HS-27A (cell line): ENCODE measurements around the gene TMEM108.
"Not testable (repeated sequence)": the region's sequence is repeated elsewhere in the genome, so short reads cannot be mapped to it uniquely, and the experiment has no call there.

Source experiments
- DNase-seq: peaks from one replicate; pipeline ENCODE4 v3.0.0-alpha.2; 2012; ENCODE audit warnings: low read depth, missing footprints

TMEM108 gene

DNA sequence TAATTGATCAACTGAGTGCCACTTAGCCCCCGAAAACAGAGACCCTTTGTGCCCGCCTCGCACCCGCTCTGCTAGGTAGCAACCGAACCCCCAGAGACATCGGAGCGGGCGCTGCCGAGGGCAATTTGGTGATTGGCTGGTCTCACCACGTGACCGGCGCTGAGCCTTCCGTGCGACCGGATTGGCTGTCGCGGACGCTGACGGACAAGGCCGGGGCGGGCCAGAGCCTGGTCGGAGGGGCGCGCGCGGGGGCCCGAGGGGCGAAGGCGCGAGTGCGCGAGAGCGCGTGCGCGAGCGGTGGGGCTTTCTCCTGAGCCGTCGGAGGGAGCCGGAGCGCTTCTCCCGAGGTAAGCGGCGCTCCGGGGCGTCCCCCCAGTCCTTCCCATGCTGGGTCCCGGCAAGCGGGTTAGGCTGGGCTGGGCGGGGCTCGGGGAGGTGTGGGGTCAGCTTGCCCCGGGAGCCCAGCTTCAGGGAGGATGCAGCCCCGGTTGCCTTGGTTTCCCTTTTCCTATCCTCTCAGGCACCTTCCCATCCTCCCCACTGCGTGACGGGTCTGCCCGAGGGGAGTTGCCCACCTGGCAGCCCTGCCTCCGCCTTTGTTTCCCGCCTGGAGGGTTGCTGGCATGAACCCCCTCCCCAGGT lies at the start of gene TMEM108:
TMEM108 (plus strand) TSS at position 303 of the 642 bp plus-strand sequence.
- DNase-seq = no peak

DNA sequence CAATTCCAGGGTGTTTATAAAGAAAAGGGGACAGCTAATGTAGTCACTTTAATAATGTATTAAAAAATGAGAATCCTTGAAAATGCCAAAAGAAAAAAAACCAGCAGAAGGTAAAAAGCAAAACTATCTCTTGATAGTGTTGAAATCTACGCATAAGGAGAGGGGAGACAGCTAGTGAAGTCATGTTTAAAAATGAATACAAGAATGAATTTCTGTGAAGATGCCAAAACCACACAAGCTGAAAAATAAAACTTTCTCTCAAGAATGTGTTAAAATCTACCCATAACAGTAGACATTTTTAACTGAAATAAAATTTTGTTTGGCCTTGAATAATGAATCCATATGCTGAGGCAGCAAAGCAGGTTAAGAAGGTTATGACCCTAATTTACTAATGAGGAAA lies 42.2 kb upstream of the TMEM108 start:
- no peak for DNase-seq

DNA sequence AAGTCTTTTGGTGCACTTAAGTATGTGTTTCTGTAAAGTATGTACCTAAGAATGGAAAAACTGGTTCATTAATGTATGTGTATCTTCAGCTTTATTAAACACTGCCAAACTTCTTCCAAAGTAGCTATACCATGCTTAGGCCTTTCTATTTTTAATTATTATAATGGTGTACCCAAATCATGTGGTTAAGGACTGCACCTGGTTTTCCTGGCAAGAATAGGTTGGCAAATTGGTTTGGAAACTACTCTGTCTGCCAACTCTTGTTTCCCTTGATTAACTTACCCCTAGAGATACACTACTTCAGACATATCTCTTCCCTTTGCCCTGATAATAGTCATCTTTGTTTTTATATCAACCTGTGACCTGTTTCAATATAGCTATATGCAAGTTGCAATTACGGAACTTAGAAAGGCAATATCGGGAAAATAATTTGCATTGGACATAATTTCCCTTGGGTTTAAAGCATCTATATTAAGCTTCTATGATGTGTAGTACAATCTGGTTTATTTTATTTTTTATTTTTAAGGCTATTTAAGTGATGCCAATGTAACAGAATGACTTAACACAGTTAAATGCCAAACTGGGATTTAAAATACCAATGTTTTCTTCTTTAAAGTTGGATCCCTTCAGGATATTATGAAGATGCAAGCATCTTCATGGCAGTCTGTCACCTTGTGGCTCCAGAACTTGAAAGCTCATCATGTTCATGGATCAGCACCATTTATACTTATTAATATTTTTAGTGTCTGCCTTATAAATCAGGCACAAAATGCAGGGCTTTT lies 40.6 kb upstream of the TMEM108 start:
- no peak for DNase-seq

DNA sequence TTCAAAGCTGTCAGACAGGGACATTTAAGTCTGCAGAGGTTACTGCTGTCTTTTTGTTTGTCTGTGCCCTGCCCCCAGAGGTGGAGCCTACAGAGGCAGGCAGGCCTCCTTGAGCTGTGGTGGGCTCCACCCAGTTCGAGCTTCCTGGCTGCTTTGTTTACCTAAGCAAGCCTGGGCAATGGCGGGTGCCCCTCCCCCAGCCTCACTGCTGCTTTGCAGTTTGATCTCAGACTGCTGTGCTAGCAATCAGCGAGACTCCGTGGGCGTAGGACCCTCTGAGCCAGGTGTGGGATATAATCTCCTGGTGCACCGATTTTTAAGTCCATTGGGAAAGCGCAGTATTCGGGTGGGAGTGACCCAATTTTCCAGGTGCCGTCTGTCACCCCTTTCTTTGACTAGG lies 33.2 kb upstream of the TMEM108 start:
- not testable (repeated sequence) for DNase-seq

DNA sequence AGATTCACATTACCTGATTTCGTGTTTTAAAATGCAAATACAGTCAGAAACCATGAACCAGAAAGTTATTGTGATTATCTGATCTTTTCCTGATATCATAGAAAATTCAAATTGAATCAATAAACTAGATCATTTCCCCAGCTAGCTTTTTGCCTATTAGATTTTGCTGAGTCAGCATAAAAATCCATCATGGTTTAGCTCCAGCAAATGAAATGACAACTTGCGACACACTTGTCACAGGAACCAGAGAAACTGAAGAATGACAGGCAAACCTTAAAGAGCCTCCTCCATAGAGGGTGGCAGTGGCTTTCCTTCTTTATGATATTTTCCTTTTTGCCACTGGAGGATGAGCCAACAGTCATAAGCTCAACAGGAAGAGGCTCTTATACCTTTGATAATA lies 30.6 kb upstream of the TMEM108 start:
- DNase-seq = no peak

DNA sequence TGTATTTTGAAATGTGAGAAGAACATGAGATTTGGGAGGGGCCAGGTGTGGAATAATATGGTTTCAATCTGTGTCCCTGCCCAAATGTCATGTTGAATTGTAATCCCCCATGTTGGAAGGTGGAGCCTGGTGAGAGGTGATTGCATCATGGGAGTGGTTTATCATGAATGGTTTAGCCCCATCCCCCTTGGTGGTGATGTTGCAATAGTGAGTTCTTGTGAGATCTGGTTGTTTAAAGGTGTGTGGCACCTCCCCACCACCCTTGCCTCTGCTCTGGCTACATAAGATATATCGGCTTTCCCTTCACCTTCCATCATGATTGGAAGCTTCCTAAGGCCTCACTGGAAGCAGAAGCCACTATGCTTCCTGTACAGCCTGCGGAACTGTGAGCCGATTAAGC lies 23.9 kb upstream of the TMEM108 start:
- DNase-seq = no peak

DNA sequence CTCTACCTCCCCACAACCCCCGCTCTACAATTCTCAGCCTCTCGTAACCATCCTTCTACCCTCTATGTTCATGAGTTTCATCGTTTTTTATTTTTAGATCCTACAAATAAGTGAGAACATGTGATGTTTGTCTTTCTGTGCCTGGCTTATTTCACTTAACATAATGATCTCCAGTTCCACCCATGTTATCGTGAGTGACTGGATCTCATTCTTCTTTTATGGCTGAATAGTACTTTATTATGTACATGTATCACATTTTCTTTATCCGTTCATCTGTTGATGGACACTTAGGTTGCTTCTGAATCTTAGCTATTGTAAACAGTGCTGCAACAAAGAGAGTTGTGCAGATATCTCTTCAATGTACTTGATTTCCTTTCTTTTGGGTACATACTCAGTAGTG lies 22.6 kb upstream of the TMEM108 start:
- not testable (repeated sequence) for DNase-seq

DNA sequence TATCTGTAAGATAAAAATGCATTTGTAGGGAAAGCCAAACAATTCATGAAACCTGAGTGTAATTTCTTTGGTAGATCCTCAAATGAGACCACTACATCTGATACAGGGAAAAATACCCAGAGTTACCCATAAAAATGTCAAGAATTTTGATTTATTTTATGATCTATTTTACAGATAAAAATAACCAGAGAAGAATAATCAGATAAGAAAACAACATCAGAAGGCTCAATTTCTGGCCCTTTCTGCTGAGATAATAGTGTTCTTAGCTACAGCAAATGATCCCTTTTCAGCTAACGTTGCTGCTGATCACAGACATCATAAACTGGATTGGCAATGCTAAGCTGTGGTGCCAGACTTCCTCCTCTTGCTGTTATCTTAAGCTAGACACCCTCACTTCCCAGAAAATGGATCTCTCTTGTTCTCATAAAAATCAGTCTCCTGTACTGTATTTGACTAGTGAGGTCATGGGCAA lies 21.3 kb upstream of the TMEM108 start:
- no peak for DNase-seq

DNA sequence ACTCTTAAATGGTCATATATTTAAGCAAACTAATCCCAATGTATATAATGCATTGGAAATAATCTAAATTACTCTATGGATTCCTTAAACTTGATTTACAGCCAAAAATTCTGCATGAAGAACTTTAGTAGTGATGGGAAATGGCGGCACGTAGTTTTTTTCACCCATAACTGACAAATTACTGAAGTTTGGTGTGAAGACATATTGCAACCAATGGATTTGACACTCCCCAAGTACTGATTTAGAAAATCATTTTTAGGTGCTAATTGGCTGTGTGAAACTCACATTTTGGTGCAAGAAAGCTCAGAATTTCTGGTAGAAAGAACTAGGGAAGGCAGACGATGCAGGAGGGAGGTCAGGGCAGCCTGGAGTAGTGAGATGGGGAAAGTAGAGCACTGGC lies 19.3 kb upstream of the TMEM108 start:
- no peak for DNase-seq

DNA sequence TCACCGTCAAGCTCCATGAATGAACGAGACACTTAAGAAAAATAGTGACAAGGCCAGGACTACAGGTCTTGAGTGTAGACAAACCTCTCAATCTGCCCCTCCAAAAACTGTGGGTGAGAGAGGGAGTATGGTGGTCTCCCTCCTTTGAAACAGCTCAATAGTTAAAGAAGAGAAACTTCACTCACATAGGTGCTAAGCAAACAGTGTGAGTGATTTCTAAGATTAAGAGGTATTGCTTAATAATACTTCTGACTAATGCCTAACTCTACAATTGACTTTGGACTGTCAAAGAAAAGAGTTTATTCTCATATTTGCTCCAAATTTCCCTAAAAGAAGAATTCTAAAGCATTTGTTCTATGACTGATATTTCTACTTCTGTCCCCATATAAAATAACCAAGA lies 17.0 kb upstream of the TMEM108 start:
- DNase-seq = no peak

DNA sequence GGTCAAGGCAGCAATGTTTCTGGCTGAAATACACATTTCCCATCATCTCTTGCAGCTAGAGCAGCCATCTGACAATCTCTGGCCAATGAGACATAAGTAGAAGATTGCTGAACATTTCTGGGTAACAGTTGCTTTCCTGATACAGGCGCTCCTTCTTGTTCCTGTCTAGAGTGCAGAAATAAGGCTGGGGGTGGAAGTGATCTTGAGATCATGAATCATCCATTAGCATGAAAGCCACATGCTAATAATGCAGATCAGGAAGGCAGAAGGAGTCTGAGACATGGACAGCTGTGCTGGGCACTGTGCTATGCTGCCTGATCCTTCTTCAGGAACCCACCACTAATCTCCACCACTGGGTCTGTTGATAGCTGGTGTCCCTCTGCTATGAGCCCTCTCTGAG lies 14.8 kb upstream of the TMEM108 start:
- no peak for DNase-seq

DNA sequence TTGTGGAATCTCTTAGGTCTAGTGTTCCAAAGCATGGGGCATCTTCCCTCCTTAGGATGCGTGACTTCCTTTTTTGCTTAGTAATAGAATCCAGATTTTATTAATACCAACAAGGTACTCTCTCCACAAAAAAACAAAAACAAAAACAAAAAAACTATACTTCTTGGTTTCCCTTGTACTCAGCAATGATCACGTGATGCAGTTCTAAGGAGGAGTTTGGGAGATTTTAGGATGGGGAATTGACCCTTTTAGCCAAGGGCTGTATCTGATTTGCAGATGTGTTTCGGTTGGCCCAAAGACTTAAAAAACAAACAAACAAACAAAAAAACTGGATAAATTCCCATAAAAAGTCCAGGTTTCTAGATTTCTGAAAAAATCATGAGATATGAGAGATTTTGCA lies 12.6 kb upstream of the TMEM108 start:
- DNase-seq = no peak

DNA sequence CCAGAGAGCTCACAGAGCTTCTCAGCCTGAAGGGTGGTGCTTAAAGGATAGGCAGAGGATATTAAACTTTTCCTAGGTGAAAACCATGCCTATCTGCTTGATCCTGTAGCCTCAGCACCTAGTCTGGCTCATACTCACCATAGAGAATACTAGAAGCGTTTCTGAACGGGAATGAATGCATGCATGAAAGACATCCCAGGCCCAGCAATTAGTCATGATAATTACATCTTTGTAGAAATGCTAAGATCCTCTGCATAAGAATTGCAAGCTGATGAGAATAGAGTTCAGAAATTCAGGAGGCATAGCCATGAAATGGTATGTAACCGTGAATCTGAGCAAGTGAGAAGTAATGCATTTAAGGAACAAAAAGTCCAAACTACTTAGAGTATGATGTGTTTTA lies 5.9 kb upstream of the TMEM108 start:
- DNase-seq = no peak

DNA sequence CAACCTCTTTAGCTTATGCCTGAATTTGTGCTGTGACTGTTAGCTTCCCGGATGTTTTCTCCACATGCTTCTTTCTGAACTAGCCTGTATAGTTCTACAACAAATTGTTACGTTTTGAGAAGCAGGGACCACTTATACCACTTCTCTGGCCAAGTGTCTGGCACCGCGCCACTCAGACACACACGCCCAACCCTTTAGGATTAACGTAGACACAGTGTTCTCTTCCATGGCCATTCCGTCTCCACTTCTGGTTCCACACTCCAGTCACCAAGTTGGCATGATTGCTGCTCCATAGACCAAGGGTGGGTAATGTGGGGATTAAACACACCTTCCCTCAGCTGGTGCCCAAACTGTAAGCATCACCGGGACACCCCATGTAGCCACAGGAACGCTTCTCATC lies 755 bp upstream of the TMEM108 start:
- no peak for DNase-seq

DNA sequence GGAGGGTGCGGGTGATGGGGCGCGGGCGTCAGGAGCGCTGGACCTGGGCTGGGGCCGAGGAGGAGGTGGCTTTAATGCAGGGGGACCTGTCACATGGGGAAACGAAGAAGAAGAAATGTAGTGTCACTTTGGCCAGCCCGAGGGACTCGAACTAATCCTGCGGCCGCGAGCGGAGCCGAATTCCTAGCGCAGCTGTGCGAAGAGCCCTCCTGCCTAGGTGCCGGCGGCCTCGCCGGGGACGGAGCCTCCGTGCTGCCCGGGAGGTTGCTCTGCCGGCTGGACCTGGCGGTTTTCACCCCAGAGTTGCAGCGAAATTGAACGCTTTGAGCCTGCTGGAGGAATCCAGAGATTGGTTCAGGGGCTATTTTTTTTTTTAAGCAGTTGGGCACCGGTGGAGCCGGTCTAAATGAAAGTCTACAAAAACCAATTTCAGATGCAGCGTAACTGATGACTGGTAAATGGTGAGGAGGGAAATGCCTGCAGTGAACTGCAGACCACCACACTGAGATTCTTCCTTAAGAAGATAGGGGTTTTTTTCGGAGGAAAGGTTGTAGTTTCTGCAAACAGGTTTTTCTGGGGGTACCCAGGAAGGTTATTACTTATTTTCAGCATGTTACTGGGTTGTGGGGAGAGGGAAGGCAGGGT lies 662 bp downstream of the TMEM108 start:
- DNase-seq = no peak

DNA sequence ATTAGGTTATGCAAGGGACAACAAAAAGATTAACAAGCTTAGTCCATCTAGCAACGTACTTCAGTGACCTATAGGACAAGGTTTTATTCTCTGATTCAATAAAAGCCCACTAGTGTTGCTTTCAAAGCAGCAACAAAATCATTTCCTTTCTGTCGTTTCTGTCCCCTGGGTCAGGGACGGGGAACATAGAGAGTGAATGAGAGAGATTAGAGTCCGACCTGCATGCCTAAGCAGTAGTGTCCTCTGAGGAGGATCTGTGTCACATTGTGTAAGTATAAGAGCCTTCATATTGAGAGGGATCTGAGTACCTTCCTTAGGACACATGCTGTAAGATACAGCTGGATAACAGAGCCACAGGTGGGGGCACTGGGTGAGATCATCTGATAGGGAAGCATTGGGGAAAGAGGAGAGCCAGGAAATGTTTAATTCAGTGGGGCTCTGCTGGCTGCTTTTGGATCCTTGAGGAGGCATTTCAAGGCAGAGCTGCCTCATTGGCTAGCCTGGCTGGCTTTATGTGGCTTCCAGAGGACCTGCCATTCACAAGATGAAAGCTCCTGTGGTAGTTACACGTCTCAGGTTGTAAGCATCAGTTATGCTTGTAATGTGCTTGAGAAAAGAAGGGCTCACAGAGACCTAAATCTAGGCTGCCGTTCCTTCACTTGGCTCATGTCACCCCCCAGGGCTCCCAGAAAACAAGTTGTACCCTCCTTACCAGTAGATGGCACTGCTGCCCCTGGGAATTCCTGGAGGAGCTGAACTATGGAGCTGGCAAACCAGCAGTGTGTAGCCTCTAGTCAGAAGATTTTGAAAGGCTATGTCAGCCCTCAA lies 2.7 kb downstream of the TMEM108 start:
- DNase-seq = peak; percentile 29

DNA sequence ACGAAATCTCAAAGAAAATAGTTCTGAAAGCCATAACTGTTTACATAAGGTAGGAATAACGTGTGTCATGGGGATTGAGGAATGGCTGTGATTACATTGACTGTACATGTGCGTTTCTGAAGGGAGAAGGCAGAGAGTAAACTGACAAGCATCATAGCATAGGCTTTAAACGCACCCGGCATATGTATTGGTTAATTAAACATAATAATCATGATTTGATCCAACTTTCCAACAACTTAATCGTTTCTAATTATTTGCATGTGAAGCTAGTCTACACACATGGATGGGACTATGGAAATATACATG lies 3.3 kb downstream of the TMEM108 start:
- DNase-seq = no peak

DNA sequence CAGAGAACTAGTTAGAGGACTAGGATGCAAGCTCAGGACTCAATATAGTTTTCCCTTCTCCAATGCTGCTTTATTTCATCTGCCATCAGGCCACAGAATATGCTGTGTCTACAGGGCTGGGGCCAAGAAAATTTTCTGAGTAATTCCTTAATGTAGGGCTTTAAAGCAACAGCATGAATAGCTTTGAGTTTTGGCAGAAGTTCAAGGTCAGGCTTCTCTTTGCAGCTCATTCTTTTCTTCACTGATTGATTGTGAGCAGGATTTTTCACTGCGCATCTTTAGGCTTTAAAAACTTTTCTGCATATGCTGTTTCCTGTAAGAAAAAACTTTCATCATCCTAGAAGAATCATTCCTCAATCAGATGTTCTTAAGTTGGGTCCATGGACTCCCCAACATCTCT lies 4.6 kb downstream of the TMEM108 start:
- no peak for DNase-seq

DNA sequence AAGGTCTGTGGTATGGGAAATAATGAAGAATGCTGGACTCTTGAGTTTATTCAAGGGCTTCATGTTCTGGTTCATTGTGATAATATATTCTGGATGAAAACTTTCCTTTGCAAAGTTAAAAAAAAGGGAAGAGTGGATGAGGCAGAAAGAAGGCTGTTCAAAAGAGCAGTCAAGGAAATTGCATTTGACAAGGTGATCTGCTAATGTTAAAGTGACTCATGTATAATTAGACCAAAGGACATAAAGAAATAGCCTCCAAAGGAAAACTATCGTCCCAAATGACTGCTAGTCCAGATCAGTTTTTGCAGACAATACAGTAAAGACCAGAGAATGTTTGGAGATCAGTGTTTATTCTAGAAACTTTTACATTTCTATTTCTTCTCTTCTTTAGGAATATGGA lies 9.8 kb downstream of the TMEM108 start:
- no peak for DNase-seq

DNA sequence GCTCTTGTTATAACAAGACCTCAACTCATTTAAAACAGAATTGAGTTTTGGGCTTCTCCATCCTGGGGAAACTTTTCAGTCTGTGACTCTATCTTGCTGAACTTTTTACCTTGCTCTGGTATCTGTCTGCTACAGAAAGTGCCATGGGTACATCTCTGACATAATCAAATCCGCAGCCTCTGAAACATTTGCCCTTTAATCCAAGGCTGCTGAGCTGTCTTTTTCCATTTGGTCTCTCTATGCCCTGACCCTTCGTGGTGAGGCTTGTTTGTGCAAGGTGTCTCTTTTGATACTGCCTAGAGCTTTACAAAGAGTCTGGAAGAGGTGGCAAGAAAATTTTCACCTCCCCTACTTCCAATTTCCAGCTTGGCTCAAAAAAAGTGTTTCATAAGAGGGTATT lies 11.3 kb downstream of the TMEM108 start:
- no peak for DNase-seq

DNA sequence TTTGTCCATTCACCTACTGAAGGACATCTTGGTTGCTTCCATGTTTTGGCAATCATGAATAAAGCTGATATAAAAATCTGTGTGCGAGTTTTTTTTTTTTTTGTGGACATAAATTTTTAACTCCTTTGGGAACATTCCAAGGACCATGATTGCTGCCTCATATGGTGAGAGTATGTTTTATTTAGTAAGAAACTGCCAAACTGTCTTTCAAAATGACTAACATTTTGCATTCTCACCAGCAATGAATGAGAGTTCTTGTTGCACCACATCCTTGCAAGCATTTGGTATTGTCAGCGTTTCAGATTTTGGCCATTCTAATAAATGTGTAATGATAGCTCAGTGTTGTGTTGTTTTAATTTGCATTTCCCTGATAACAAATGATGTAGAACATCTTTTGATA lies 12.7 kb downstream of the TMEM108 start:
- no peak for DNase-seq

DNA sequence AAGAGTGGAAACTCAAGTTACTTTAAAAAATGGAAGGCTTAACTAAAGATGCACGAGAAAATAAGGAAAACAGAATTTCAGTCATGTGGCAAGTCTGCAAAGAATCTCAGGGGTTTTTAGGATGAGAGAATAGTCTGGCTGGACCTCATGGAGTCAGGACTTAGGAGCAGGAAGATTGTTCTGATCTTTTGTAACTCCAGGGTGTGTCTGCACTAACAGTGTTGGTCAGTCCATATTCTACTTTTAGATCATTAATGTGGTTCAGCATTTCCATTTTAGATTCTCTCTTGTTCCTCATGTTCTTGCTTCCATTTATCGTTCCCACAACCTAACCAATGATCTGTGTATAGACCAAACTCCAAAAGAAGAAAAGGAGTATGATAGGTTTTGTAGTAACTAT lies 15.3 kb downstream of the TMEM108 start:
- DNase-seq = no peak

DNA sequence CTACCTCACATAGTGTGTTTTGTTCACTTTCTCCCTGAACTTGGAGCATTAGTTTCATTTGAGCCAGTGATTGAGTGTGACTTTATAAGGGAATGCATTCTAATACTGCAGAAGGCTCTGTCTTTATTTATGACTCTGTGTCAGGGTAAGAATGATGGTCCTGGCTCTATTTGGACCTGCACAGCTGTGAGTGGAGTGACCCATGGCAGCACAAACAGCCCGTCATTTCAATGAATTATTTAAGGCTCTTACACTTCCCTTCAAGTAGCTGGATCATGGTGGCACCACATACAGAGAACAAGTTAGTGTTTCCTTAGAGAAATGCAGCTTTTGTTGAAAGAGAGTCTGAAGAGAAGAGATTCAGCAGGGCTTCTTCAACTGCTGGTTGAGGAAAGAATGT lies 16.4 kb downstream of the TMEM108 start:
- no peak for DNase-seq
